Measurements from ENCODE around the gene SUPT4H1. TPM values are rescaled to one million over a fixed set of nuclear protein-coding genes. Genes with fewer than 3 reads are reported as not detected.

SUPT4H1 gene
- total and polyA plus RNA-seq, 2 of the 4 experiments (the other 2 are of a cell fraction) = 51.6 to 129 TPM

GRCh38 chr17:58337600-58338453 is 14.2 kb downstream of the SUPT4H1 start (continued):
- TF ChIP-seq CTCF (conservative IDR thresholded peaks at IDR 0.05; ENCODE audit: low read depth, low read length) = 0 out of 2 replicates have a peak, but pooled peaks have one; percentile 7

GRCh38 chr17:58337210-58337599 is 14.8 kb downstream of the SUPT4H1 start:
- peak overlapping the region; percentile 90 for H2AFZ ChIP-seq (replicated peaks; ENCODE audit: low read length, poor library complexity)

More at GRCh38 chr17:58337210-58337599, 14.8 kb downstream of the SUPT4H1 start:
- Histone ChIP-seq H3K4ac (ENCODE audit: low read depth, low read length) (peak overlapping the region; percentile 100), H3K18ac (ENCODE audit: low read depth, low read length) (peak overlapping the region; percentile 99), H4K91ac (ENCODE audit: insufficient read depth, low read depth, low read length) (peak overlapping the region; percentile 98), H2BK120ac (ENCODE audit: low read depth, low read length) (peak overlapping the region; percentile 98), H3K27ac (ENCODE audit: insufficient read depth, low read length) (peak overlapping the region; percentile 95), H2BK20ac (ENCODE audit: low read depth, low read length) (peak overlapping the region; percentile 94), H3K4me1 (ENCODE audit: control insufficient read depth, insufficient read depth, low read length) (peaks cover 38% of the 10 kb centered on the region), H4K20me1 (ENCODE audit: insufficient read depth, low read length) (no peaks in the 10 kb centered on the region), H3K23ac (ENCODE audit: low read depth, low read length) (peak overlapping the region; percentile 96), H2AK5ac (ENCODE audit: low read depth, low read length) (peak overlapping the region; percentile 100), H3K9me3 (ENCODE audit: control insufficient read depth, insufficient read depth, low read length) (no peaks in the 10 kb centered on the region), H4K8ac (ENCODE audit: low read depth in 2 of 2, low read length in 2 of 2) (peak overlapping the region; percentile 93 to 98), H3K9ac (ENCODE audit: low read depth, low read length) (peak overlapping the region; percentile 83), H3K79me1 (ENCODE audit: low read depth in 1 of 2, low read length in 2 of 2) (peaks cover 12 to 24% of the 10 kb centered on the region in 2 experiments), H3K56ac (ENCODE audit: extremely low read depth, insufficient read depth, low read length) (peak overlapping the region; percentile 92), H3K14ac (replicated peaks; ENCODE audit: low read depth, low read length) (peak overlapping the region; percentile 99), H2BK15ac (ENCODE audit: low read depth, low read length) (peak overlapping the region; percentile 100), H4K5ac (ENCODE audit: low read depth, low read length) (peak overlapping the region; percentile 100), H3K9me1 (ENCODE audit: insufficient read depth, low read length) (peaks cover 34% of the 10 kb centered on the region), H2BK5ac (ENCODE audit: low read depth, low read length, poor library complexity, severe bottlenecking) (peak overlapping the region; percentile 95), H3K4me2 (ENCODE audit: low read depth, low read length) (peak overlapping the region; percentile 43), H3K27me3 (ENCODE audit: control insufficient read depth, insufficient read depth, low read length) (no peaks in the 10 kb centered on the region), H3K4me3 (ENCODE audit: insufficient read depth, low read depth, low read length) (no peak overlapping the region), H3K36me3 (ENCODE audit: control insufficient read depth, insufficient read depth, low read length) (no peaks in the 10 kb centered on the region), H2AK9ac (replicated peaks; ENCODE audit: low read depth, low read length, poor library complexity) (peak overlapping the region; percentile 98)
- no TSS peak for BruUV-seq (replicated peaks)
- no CpG with 5 or more reads among the region's 7 CpGs for WGBS, 2 experiments (ENCODE audit: extremely low coverage in 2 of 2, insufficient read length in 1 of 2)
- ChIA-PET CTCF (interaction anchor here (1.2 to 1.9 kb wide), 2 partner anchors 9 to 16 kb away, joined by 4 to 6 read pairs; no protein-coding TSS in a partner anchor), POLR2A (ENCODE audit: unreplicated experiment) (interaction anchor here (0.6 to 2.1 kb wide), 2 partner anchors 15 to 682 kb away, joined by 7 to 13 read pairs; partner anchors contain the start of gene SUPT4H1)
- in situ Hi-C loops (cut with MboI; ENCODE audit: low sequenced_read_pairs) = loop anchor here (25.0 kb wide), 1 partner anchor 475 kb away; the partner anchor contains the start of gene MRPS23
- TF ChIP-seq CEBPB (IDR thresholded peaks at IDR 0.05; ENCODE audit: low read depth, low read length) (no peak), MAFK (IDR thresholded peaks at IDR 0.05; ENCODE audit: low read depth, low read length) (no peak), CTCF (conservative IDR thresholded peaks at IDR 0.05; ENCODE audit: low read depth, low read length) (no peak), USF2 (IDR thresholded peaks at IDR 0.05; ENCODE audit: low read depth, low read length) (no peak), ELK1 (IDR thresholded peaks at IDR 0.05; ENCODE audit: borderline replicate concordance, low read depth, low read length) (no peak), CHD1 (IDR thresholded peaks at IDR 0.05; ENCODE audit: low read depth, low read length) (no peak)
- intact Hi-C loops (cut with micrococcal nuclease) = no loop called here
- dilution Hi-C loops (cut with HindIII; ENCODE audit: low sequenced_read_pairs, unreplicated experiment) = no loop called here
- peak; percentile 27 for DNase-seq
- 0 out of 2 replicates have a peak, but pooled peaks have one; percentile 0 for ATAC-seq (ENCODE audit: low read depth)

Measured in IMR-90 (cell line).